ENCODE measurements around the gene MICU1.

DNA sequence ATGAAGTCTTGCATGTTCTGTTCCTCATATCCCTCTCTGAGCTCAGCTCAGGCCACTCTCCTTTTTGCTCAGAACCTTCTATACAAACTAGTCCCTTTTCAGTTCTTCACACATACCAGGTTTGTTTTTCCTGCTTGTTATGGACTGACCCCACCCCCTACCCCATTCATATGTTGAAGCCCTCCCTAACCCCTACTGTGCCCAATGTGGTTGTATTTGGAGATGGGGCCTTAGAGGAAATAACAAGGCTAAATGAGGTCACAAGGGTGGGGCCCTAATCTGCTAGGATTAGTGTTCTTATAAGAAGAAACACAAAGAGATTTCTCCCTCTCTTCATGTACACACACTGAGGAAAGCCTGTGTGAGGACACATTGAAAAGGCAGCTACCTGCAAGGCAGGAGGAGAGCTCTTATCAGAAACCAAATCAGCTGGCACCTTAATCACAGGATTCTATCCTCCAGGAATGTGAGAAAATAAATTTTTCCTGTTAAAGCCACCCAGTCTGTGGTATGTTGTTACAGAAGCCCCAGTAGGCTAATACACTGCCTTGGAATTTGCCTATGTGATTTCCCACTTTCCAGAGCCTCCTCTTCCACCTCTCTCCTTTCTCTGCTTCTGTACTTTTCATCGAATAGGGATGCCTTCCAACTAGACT lies 203.9 kb downstream of the MICU1 start:
- TF ChIP-seq, protein P1, sequence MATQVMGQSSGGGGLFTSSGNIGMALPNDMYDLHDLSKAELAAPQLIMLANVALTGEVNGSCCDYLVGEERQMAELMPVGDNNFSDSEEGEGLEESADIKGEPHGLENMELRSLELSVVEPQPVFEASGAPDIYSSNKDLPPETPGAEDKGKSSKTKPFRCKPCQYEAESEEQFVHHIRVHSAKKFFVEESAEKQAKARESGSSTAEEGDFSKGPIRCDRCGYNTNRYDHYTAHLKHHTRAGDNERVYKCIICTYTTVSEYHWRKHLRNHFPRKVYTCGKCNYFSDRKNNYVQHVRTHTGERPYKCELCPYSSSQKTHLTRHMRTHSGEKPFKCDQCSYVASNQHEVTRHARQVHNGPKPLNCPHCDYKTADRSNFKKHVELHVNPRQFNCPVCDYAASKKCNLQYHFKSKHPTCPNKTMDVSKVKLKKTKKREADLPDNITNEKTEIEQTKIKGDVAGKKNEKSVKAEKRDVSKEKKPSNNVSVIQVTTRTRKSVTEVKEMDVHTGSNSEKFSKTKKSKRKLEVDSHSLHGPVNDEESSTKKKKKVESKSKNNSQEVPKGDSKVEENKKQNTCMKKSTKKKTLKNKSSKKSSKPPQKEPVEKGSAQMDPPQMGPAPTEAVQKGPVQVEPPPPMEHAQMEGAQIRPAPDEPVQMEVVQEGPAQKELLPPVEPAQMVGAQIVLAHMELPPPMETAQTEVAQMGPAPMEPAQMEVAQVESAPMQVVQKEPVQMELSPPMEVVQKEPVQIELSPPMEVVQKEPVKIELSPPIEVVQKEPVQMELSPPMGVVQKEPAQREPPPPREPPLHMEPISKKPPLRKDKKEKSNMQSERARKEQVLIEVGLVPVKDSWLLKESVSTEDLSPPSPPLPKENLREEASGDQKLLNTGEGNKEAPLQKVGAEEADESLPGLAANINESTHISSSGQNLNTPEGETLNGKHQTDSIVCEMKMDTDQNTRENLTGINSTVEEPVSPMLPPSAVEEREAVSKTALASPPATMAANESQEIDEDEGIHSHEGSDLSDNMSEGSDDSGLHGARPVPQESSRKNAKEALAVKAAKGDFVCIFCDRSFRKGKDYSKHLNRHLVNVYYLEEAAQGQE (IDR thresholded peaks at IDR 0.05; ENCODE audit: unreplicated experiment), result no peak
- TF ChIP-seq POLR2AphosphoS5 (IDR thresholded peaks at IDR 0.05; ENCODE audit: low read depth) (no peak), NANOG (IDR thresholded peaks at IDR 0.05; ENCODE audit: borderline replicate concordance) (no peak), EZH2 (IDR thresholded peaks at IDR 0.05; ENCODE audit: low read depth, unreplicated experiment) (no peak), CREB1 (CRISPR knock-in tag; IDR thresholded peaks at IDR 0.05; ENCODE audit: low read depth) (no peak), EZH2phosphoT487 (IDR thresholded peaks at IDR 0.05; ENCODE audit: unreplicated experiment) (no peak), STAT1 (IDR thresholded peaks at IDR 0.05; ENCODE audit: unreplicated experiment) (no peak), JUNB (IDR thresholded peaks at IDR 0.05; ENCODE audit: unreplicated experiment) (no peak), ZNF331 (CRISPR knock-in tag; IDR thresholded peaks at IDR 0.05; ENCODE audit: low read depth) (no peak), ZNF114 (CRISPR knock-in tag; IDR thresholded peaks at IDR 0.05) (no peak)
- TF ChIP-seq, protein P2, sequence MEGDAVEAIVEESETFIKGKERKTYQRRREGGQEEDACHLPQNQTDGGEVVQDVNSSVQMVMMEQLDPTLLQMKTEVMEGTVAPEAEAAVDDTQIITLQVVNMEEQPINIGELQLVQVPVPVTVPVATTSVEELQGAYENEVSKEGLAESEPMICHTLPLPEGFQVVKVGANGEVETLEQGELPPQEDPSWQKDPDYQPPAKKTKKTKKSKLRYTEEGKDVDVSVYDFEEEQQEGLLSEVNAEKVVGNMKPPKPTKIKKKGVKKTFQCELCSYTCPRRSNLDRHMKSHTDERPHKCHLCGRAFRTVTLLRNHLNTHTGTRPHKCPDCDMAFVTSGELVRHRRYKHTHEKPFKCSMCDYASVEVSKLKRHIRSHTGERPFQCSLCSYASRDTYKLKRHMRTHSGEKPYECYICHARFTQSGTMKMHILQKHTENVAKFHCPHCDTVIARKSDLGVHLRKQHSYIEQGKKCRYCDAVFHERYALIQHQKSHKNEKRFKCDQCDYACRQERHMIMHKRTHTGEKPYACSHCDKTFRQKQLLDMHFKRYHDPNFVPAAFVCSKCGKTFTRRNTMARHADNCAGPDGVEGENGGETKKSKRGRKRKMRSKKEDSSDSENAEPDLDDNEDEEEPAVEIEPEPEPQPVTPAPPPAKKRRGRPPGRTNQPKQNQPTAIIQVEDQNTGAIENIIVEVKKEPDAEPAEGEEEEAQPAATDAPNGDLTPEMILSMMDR (conservative IDR thresholded peaks at IDR 0.05; ENCODE audit: low read depth in 2 of 2), result no peak
- TF ChIP-seq, protein P3, sequence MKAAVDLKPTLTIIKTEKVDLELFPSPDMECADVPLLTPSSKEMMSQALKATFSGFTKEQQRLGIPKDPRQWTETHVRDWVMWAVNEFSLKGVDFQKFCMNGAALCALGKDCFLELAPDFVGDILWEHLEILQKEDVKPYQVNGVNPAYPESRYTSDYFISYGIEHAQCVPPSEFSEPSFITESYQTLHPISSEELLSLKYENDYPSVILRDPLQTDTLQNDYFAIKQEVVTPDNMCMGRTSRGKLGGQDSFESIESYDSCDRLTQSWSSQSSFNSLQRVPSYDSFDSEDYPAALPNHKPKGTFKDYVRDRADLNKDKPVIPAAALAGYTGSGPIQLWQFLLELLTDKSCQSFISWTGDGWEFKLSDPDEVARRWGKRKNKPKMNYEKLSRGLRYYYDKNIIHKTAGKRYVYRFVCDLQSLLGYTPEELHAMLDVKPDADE (IDR thresholded peaks at IDR 0.05), result no peak
- TF ChIP-seq, protein P4, sequence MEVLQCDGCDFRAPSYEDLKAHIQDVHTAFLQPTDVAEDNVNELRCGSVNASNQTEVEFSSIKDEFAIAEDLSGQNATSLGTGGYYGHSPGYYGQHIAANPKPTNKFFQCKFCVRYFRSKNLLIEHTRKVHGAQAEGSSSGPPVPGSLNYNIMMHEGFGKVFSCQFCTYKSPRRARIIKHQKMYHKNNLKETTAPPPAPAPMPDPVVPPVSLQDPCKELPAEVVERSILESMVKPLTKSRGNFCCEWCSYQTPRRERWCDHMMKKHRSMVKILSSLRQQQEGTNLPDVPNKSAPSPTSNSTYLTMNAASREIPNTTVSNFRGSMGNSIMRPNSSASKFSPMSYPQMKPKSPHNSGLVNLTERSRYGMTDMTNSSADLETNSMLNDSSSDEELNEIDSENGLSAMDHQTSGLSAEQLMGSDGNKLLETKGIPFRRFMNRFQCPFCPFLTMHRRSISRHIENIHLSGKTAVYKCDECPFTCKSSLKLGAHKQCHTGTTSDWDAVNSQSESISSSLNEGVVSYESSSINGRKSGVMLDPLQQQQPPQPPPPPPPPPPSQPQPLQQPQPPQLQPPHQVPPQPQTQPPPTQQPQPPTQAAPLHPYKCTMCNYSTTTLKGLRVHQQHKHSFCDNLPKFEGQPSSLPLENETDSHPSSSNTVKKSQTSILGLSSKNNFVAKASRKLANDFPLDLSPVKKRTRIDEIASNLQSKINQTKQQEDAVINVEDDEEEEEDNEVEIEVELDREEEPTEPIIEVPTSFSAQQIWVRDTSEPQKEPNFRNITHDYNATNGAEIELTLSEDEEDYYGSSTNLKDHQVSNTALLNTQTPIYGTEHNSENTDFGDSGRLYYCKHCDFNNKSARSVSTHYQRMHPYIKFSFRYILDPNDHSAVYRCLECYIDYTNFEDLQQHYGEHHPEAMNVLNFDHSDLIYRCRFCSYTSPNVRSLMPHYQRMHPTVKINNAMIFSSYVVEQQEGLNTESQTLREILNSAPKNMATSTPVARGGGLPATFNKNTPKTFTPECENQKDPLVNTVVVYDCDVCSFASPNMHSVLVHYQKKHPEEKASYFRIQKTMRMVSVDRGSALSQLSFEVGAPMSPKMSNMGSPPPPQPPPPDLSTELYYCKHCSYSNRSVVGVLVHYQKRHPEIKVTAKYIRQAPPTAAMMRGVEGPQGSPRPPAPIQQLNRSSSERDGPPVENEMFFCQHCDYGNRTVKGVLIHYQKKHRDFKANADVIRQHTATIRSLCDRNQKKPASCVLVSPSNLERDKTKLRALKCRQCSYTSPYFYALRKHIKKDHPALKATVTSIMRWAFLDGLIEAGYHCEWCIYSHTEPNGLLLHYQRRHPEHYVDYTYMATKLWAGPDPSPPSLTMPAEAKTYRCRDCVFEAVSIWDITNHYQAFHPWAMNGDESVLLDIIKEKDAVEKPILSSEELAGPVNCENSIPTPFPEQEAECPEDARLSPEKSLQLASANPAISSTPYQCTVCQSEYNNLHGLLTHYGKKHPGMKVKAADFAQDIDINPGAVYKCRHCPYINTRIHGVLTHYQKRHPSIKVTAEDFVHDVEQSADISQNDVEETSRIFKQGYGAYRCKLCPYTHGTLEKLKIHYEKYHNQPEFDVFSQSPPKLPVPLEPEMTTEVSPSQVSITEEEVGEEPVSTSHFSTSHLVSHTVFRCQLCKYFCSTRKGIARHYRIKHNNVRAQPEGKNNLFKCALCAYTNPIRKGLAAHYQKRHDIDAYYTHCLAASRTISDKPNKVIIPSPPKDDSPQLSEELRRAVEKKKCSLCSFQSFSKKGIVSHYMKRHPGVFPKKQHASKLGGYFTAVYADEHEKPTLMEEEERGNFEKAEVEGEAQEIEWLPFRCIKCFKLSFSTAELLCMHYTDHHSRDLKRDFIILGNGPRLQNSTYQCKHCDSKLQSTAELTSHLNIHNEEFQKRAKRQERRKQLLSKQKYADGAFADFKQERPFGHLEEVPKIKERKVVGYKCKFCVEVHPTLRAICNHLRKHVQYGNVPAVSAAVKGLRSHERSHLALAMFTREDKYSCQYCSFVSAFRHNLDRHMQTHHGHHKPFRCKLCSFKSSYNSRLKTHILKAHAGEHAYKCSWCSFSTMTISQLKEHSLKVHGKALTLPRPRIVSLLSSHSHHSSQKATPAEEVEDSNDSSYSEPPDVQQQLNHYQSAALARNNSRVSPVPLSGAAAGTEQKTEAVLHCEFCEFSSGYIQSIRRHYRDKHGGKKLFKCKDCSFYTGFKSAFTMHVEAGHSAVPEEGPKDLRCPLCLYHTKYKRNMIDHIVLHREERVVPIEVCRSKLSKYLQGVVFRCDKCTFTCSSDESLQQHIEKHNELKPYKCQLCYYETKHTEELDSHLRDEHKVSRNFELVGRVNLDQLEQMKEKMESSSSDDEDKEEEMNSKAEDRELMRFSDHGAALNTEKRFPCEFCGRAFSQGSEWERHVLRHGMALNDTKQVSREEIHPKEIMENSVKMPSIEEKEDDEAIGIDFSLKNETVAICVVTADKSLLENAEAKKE (CRISPR knock-in tag; IDR thresholded peaks at IDR 0.05), result no peak

All from GM23338 (cell line).